HG02588 (cell line): ENCODE data around the gene CARNS1.
A peak's percentile ranks its signal among the peaks of the same experiment; 100 is the strongest.
"Not testable (repeated sequence)": the region's sequence is repeated elsewhere in the genome, so short reads cannot be mapped to it uniquely, and the experiment has no call there.

Source experiments
- ATAC-seq: cut with Tn5 transposase; IDR thresholded peaks from one replicate; pipeline ENCODE4 v1.9.1; 2021; ENCODE audit warnings: mild to moderate bottlenecking, moderate library complexity; ENCODE audit not compliant: unreplicated experiment

Gene CARNS1

GRCh38 chr11:67463680-67464410 lies 48.4 kb downstream of the CARNS1 start:
- ATAC-seq: no peak

GRCh38 chr11:67464411-67465188 lies 49.1 kb downstream of the CARNS1 start:
- peak; percentile 45 for ATAC-seq

- ATAC-seq: no peak
Measured at GRCh38 chr11:67465189-67465510, 49.7 kb downstream of the CARNS1 start.

GRCh38 chr11:67465530-67465929 lies 50.1 kb downstream of the CARNS1 start:
- not testable (repeated sequence) for ATAC-seq

- ATAC-seq: no peak
Measured at GRCh38 chr11:67466367-67466766, 50.9 kb downstream of the CARNS1 start.

- no peak for ATAC-seq
Measured at GRCh38 chr11:67466962-67467771, 51.7 kb downstream of the CARNS1 start.

- ATAC-seq: no peak
Measured at GRCh38 chr11:67468056-67468455, 52.6 kb downstream of the CARNS1 start.

- no peak for ATAC-seq
Measured at GRCh38 chr11:67468456-67468758, 52.9 kb downstream of the CARNS1 start.

GRCh38 chr11:67468759-67469507 lies 53.5 kb downstream of the CARNS1 start, which contains the start of gene TMEM134:
Gene TMEM134 (minus strand): TSS chr11:67469251. CDS start chr11:67469192, 59 bp downstream.
- peak; percentile 68 for ATAC-seq

- no peak for ATAC-seq
Measured at GRCh38 chr11:67469508-67469811, 54.0 kb downstream of the CARNS1 start.

- ATAC-seq: no peak
Measured at GRCh38 chr11:67470337-67471002, 55.0 kb downstream of the CARNS1 start.

- ATAC-seq: no peak
Measured at GRCh38 chr11:67472882-67473281, 57.4 kb downstream of the CARNS1 start.
